ENCODE measurements around the gene IQCH.

Gene IQCH

DNA sequence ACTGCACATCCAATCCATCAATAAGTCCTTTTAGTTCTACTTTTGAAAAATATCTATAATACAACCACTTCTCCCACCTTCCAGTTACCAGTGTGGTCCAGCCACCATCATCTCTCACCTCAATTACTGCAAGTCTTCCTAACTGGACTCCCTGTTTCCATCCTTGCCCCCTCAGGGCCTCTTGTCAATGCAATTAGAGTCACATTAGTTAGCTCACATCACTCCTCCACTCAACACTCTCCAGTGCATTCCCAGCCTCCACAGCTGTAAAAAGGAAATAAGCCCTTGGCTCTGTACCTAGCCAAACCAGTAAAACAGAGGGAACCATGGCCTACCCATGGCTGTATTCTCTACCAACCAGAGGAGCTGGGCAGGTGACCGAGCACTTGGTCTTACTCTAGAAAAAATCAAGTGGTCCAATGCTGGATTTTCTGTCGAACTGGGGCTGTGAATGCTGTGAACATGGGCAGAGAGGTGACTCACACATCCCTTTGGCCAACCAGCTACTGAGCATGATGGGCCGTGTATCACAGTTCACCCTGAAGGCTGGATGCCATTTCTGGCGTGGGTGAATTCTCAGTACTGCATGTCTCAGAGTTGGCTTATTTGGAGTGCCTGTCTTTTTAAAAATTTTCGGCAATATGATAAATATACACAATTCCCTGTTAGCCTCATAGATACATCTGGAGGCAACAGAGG is 203.9 kb downstream of the IQCH start:
- no peak for DNase-seq

DNA sequence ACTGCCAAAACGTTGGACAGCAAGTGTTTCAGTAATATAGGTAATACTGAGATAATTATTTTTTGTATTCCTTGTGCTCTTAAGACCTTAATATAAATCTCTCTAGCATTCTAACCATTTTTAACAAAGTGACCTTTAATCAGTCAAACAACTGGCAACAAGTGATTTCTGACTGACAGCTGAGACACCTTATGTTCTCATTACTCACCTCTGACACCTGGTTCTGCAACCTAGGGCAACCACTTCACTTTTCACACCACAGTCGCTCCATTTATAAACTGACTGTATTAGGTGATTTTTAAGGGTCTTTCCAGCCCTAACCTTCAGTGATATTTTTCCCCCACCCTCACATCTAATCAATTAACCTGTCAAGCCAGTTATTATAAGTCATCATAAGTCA is 205.9 kb downstream of the IQCH start:
- DNase-seq = no peak

DNA sequence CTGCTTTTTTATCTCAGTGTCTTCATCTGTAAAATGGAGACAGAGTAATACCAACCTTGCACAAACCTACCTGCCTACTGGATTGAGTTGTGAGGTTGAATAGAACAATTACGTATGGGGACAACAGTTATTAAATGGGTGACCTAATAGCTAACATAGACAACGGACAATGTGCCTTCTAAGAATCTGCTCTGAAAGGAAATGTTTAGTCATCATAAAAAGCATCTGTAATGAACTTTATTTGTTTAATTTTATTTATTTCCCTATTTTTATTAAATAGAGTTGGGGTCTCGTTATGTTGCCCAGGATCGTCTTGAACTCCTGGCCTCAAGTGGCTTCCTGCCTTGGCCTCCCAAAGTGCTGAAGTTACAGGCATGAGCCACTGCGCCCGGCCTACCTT is 207.1 kb downstream of the IQCH start:
- no peak for DNase-seq

DNA sequence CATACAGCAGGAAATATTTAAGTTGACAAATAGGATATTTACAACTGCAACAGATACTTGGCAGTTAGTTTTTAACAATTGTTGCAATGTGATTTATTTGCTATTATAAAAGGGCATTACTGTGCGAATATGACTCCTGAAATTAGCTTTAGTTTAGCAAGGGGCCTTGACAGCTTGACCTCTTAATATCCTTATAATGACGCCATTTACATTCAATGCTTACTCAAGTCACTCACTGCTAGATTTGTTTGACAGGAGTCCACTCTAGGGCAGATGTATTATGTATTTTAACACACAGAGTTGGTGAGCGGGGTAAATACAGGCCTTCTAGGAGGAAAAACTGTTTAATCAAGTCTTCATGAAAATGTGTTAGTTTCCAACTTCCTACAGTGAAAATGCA is 208.3 kb downstream of the IQCH start:
- DNase-seq = no peak

DNA sequence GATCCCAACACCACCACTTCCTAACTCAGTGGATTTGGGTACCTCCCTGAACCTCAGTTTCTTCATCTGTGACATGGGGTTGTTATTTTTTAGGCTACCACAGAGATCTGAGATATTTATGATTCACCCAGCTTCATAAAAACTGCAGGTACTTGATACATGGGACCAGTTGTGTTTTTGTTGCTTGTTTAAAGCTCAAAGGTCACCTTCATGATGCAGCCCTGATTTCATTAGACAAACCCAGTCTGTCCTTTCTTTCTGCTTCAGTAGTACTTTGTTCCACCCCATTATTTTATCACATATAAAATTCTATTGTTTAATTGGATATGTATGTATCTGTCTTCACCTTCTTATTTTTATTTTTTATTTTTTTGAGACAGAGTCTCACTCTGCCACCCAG is 208.9 kb downstream of the IQCH start:
- DNase-seq = no peak

DNA sequence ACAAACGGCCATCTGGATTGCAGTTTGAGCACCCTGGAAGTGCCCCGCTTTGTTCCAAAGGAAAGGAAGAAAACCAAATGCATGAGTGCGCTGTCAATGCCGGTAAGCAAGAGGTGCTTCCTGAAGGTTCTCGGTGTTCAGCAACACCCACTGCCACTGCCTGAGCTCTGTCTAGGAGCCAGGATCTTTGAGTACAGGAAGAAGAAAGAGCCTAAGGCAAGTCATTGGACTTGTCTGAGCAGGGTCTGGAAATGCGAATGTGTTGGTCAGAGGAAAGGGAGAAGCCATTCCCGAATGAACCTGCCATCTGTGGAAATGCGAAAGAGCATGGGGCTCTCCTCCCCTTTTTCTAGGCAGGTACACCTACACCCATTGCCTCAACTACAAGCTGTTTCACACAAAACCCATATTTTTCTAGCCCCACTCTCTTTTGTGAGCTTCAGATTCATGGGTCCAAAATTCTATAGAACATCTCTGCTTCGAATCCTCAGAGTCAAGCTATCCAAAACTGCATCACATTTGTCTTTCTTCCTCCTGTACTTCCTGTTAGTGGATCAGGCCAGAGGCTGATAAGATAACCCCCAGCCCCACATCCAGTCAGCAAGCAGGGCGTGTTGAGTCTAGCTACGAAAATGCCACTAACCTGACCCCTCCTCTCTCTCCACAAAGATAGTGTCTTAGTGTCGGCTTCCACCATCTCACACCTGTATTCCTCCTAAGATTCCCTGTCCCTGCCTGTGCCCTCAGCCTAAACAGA is 210.8 kb downstream of the IQCH start:
- no peak for DNase-seq

DNA sequence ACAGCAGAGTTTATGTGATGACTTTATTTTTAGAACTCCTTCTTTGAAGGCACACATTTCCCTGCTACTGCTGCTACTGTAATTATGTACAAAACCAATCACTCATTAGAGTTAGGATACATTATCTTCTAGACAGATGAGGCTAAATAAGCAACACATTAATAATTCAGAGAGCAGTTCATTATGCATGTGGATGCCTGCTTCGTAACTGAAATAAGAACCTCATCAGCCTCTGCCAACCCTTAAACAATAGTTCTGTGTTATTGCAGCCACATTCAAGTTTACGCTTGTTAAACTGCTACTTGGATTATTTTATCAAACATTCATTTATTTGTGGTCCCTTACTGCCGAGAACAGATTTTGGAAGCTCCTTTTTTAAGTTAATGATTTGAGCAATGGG is 213.8 kb downstream of the IQCH start:
- DNase-seq = no peak

DNA sequence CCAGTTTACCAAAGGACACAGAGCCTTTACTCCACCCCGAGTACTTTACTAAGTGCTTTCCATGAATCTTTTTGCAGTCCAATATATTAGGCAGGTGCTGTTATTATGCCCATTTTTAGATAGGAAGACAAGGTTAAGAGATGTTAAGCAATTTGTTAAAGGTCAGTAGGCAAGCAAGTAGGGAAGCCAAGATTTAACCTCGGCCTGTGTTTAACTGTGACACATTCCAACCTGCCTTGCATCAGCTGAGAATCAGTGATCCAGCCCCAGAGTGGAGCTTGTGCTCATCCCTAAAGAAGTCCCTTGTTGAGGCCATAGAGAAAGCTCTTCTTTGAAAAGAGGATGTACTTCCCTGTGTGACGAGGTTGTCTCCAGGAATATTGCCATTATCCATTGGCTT is 215.1 kb downstream of the IQCH start:
- DNase-seq = no peak

DNA sequence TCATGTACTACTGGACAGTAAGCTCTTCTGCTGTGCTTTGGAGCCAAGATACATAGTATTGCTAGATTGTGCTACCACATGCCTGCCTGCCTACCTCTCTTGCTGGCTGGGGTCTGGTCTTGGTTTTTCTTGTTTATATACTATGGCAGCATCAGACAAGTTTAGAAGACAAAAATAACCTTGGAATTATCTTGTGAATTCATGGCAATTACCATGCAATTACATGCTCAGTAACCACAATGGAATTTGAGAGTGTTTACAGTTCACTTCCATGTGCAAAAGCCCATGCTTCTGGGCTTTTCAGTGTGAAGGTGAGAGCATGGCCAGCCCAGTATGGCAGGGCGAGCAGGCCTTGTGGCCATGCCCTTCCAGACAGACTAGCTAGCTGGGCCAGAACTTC is 218.4 kb downstream of the IQCH start:
- DNase-seq = no peak

DNA sequence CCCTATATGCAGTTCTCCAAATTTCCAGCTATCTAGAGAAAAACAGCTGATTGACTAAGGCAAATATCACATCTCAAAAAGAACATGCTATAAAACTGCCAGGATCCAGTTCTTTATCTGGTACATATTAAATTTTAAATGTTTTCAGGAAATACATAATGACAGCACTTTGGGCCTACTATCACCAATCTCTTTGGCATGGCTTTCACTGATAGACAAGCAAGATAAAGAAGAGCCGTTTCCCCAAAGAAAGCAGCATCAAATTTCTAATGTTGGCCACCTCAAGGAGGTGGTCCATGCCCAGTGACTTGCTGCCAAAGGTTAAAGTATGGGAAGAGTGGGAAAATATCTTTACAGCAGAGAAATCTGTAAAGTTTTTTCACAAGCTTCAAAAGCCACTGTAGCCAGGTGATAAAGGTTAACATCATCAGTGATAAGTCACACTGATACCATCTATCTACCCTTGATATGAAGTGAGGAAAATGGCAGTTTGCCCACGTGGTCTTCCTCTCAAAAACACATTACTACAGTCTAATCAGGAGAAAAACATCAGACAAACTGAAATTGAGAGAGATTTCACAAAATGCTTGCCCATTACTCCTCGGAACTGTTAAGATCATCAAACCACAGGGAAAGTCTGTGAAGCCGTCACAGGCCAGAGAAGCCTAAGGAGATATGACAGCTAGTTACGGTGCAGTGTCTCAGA is 220.0 kb downstream of the IQCH start:
- DNase-seq = no peak

DNA sequence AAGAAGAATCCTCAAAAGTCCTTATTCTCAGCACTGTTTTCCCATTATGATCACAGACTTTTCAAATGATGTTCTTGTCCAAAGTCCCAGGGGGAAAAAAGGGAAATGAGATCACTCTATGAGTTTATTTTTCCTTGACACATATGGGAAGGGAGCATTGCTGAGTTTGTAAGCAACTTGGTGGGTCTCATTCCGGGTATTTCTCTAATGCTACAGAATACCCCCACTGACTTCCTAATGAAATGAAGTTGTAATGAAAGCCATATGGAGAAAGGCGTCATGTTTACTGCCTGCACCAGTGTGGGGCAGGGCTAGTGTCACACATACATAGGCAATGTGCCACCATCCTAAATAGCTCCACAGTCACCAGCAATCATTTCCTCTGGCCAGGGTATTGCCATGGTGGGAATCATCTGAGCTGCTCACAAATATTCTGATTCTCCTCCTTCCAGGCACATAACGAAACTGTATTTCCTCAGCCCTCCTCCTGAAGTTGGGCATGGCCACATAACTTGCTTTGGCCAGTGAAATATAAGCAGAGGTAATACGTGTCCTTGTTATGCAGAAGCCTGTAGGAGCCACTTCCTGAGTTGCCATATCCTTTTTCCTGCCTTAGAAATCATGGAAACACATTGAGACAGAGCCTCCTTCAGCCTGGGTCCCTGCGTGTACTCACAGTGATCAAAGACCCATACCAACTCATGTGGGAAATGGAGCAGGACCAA is 225.4 kb downstream of the IQCH start:
- no peak for DNase-seq

DNA sequence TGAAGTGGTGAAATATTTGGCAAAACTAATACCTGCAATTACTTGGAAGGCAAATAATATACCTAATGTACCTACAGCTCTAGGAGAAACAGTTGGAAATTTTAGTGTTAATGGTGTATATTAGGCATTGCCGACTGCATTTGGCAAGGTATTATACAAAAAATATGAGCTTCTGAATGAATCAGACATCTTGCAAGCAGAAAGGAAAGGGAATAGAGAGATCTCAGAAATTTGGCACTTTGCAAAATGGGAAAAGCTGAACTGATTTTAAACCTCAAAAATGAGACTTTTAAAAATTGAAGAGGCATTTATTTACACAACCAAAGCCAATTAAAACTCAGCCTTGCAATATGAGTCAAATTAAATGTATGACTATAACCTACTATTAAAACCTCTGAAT is 226.2 kb downstream of the IQCH start:
- no peak for DNase-seq

DNA sequence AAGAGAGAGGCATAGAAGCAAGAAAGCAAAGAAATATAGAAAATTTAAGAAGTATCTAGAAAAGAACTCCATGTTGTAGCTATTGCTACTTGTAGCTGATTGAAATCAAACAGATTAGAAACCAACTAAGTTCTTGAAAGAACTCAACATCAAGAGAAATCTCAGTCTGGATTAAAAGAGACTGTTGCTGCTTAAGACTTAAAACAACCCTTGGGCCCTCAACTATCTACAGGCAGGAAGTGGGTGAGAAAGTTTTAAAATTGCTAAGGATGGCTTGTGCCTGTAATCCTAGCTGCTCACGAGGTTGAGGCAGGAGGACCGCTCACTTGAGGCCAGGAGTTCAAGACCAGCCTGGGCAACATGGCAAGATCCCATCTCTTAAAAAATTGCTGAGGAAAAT is 227.1 kb downstream of the IQCH start:
- DNase-seq = no peak

DNA sequence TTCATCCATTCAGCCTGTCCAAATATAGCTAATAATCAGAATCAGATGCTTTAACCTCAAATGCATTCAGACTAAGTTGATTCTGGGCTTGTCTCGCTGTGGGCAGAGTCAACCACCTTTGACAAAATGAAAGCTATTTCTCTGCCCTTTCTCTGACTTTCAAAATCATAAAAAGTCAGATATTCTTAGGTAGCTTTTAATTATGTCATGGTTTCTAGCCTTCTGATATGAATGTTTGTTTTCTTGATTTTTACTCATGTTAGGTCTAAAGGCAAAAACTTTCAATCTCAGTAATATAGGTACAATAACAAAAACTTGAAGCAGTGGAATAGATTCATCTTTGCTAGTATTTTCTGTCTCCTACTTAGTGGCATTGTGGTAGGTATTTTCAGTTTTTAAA is 241.0 kb downstream of the IQCH start:
- no peak for DNase-seq

DNA sequence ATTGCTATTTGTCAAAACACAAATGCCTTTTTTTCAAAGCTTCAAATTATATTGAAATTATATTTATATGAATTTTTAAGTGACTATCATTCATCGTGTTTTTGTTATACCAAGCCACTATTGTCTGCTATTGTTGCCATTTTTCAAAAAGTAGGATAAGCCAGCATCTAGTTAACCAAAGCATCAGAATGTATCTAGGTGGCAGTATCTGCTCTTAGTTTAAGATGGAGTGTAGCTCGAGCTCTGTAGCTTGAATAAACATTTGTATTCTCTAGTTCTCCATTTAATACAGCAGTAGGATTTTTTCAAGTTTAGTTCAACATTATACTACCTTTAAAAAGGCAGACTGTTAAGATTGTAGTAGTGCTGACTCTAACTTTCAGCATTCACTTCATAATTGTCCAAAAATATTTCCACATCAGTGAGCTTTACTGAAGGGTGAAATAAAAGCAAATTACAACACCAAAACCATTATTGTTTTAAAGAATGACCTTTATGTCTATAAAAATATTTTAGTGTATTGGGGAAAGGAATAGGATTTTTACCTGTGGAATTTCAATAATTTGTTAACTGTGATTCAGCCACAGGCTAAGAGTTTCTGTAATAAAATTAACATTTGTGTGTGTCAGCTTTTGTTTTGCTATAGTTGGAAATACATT is 246.7 kb downstream of the IQCH start:
- DNase-seq = no peak

DNA sequence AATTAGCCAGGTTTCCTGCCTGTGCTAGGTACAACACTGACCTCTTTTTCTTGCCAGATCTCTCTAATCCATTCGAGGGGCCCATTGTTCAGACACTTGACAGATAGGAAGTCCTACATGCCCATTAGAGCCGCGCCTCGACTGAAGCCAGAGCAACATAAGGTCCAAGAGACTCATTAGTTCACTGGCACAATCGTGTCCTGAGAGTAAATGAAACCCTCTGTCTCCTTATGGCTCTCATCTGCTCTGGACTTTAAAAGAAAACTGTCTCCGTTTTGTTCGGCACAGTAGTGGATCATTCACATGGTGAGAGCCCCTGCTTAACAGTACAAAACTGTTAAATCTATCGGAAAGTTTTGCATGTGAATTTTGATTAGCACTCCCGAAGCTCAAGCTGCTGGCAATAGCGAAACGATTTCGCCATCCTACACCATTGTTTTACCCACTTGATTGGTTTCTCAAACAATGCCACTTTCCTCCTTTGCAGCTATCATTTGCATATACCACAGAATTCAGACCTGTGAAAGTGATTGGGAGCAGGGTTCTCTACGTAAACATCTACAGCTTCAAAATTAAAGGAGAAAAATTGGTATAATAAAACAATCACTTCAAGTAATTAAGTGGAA is 247.4 kb downstream of the IQCH start:
- peak; percentile 13 for DNase-seq

DNA sequence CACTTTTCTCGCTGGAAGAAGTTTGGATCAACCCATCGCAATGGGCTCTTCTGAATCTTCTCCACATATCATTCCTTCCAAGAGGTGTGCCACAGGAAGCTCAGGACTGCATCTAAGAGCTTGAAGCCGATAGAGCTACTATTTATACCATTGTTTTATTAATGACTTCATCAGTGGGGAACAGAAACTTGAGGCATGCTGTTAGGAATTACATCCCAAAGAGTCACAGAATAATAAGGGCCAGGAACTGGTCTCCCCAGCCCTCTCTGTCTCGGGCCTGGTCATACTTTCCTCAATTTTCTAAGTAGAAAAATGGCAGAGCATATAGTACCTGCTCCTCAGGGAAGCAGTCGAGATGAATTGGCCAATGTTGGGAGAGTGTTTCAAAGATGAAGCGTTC is 249.5 kb downstream of the IQCH start:
- no peak for DNase-seq

DNA sequence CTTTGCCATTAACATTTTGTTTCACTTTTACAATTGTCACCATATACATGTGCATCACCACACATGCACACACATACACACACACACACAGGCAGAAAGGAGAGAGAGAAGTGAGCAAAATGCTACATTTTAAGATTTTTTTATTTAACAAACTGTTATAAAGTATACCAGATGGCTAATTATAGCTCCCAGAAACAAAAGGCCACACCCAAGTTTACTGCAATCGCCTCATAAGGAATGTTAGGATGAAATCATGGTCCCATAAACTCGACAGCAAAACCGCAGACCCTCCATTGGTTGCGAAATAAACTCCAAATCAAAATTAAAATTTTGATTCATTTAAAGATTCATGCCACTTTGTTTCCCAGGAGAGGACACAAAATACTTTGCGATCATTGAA is 250.2 kb downstream of the IQCH start:
- no peak for DNase-seq

DNA sequence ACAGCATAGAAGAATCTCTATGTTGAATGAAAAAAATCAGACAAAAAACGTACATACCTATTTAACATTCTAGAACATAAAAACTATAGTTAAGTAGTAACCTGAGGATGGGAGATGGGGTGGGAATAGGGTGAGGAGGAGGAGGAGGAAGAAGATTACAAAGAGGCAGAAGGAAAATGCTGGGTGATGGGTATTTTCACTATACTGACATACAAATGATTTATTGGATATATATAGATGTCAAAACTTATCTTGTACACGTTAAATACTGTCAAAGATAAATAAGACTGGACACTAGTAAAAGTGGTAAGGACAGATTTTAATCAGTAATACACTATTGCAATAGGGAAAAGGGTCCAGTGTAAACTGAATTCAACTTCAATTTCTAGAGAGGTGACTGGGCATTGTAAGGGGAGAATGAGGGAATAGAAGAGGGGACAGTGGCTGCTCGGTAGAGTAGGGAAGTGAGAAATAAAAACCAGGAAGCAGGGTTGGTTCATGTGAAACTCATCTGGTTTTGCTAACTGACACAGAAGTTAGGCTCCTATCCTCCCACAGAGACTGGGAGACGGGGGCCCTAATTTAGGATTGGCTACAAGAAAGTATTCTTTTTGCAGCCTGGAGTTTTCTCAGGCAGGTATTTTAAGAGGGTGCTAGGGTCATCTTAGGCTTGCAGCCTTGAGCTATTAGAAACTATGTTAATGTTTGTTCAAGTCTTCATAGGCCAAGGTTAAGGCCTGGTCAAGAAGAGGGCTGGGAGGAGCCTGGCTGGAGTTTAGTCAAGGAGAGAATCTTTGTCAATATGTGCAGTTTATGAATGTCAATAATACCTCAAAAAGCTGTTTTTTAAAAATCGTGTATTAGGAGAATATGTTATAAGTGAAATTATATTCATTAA is 251.3 kb downstream of the IQCH start:
- DNase-seq = no peak

DNA sequence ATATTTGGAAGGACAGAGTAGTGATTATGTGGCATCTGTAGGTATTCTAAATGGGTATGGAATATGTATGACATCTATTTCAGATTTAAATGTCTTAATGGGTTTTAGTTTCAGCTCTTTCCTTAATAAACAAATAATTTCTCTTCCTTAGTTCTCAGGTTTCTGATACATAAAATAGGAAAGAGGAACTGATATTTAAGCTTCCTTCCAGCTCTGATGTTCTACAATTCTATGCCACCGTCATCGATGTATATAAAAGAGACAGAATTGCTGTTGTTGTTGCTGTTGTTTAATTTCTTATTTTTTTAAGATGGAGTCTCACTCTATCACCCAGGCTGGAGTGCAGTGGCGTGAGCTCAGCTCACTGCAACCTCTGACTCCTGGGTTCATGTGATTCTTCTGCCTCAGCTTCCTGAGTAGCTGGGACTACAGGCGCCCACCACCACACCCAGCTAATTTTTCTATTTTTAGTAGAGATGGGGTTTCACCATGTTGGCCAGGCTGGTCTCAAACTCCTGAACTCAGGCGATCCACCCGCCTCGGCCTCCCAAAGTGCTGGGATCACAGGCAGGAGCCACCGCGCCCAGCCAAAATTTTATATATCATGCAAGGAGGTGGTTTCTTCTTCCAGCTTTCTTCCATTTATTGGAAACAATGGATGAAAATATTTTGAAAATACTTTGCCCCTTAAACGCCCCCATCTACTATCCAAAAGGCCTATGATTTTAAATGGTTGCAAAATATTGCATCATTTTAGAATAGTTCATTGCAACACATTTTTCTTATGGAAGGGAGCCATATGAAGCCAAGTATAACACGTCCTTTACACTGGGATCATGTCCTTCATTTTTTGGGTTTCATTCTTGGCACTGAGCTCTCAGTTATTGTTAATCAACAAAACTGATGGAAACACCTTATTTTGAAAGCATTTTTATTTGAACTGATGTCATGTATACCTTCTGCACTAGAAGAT is 252.5 kb downstream of the IQCH start:
- DNase-seq = no peak
